Stomach (tissue), 9 donors: Measurements from ENCODE around the gene MYO9A. TPM values are rescaled to one million over a fixed set of nuclear protein-coding genes. Genes with fewer than 3 reads are reported as not detected.

Experiments
- DNase-seq, 2 donors: peaks; one replicate each; pipeline versions ENCODE4 v3.0.0 to v3.0.0-alpha.2; 2013 to 2019
- H3K27ac ChIP-seq, 5 donors: fragments of 200-600 bp in 4 of 5; sonication (generic) in 4 of 5; one replicate each; pipeline ENCODE4 v1.5.1; 2013 to 2019; ENCODE audit warnings: mild to moderate bottlenecking in 1 of 5, moderate library complexity in 1 of 5
- H3K27me3 ChIP-seq, 3 donors: fragments of 200-600 bp; sonication (generic); one replicate each; pipeline ENCODE4 v1.5.1; 2017 to 2019; ENCODE audit warnings: mixed run types in 1 of 3
- H3K36me3 ChIP-seq, 4 donors: fragments of 200-600 bp; sonication (generic); 1 replicate in 3 of 4; 2 replicates in 1 of 4; pipeline ENCODE4 v1.5.1; 2016 to 2019
- H3K4me1 ChIP-seq, 4 donors: fragments of 200-600 bp; sonication (generic); one replicate each; pipeline ENCODE4 v1.5.1; 2016 to 2019
- H3K4me3 ChIP-seq, 4 donors: fragments of 200-600 bp; sonication (generic) in 3 of 4; one replicate each; pipeline ENCODE4 v1.5.1; 2016 to 2019; ENCODE audit warnings: mild to moderate bottlenecking in 1 of 4
- H3K9me3 ChIP-seq, 4 donors: fragments of 200-600 bp; sonication (generic); one replicate each; pipeline ENCODE4 v1.5.1; 2016 to 2019
- CTCF ChIP-seq, 7 experiments: fragments of 450-650 bp in 4 of 7; fragments of 200-600 bp in 3 of 7; sonication (generic) in 3 of 7; IDR thresholded peaks; one replicate each; pipeline ENCODE4 v1.5.1; 2016 to 2019; ENCODE audit warnings: antibody characterized with exemption in 7 of 7, control low read depth in 2 of 7, mild to moderate bottlenecking in 1 of 7
- EP300 ChIP-seq: sonication (generic); formaldehyde crosslinking; IDR thresholded peaks from one replicate; pipeline ENCODE4 v1.6.1; 2017; ENCODE audit warnings: antibody characterized with exemption
- POLR2A ChIP-seq, 4 donors: fragments of 450-650 bp; IDR thresholded peaks; one replicate each; pipeline ENCODE4 v1.6.1; 2016; ENCODE audit warnings: antibody characterized with exemption in 4 of 4, control low read depth in 2 of 4, mild to moderate bottlenecking in 1 of 4, moderate library complexity in 1 of 4
- POLR2AphosphoS5 ChIP-seq, 3 donors: sonication (generic); formaldehyde crosslinking; IDR thresholded peaks; one replicate each; pipeline ENCODE4 v1.6.1; 2016; ENCODE audit warnings: antibody characterized with exemption in 3 of 3
- WGBS, 5 donors: extraction: QIAGEN DNeasy Blood & Tissue Kit in 3 of 5; methylation state at CpG; one replicate each; pipeline versions ENCODE4 v1.1.5 to v1.1.7; 2013 to 2018; 5-methylcytosine and 5-hydroxymethylcytosine counted together
- intact Hi-C: fragments of 100-400 bp; cut with DNase I; formaldehyde crosslinking; loops from one replicate; pipeline ENCODE4 v1.15.1; 2023; ENCODE audit warnings: low total_unique reads
- polyA plus RNA-seq, 3 donors: library from polyadenylated mRNA; stranded (reverse); fragments of 200-250 nt; gene quantifications; one replicate each; pipeline ENCODE4 v1.2.3, GENCODE V29; 2013
- total RNA-seq, 5 donors: library from RNA; depleted of rRNA; stranded (reverse); fragments of >200 nt; gene quantifications; one replicate each; pipeline versions ENCODE4 v1.1.0 to v1.2.3, GENCODE V29; 2014 to 2016
- donor health status: healthy with polysubstance abuse.
- donor health status: Bipolar disorder and iron deficiency.
- donor health status: healthy.

The MYO9A gene
- total and polyA plus RNA-seq, 8 donors = 2.2 to 120 (median 39.0) TPM

GRCh38 chr15:71809346-71809745 lies 308.6 kb downstream of the MYO9A start:
- H3K9me3 ChIP-seq = no peaks in the 10 kb centered on the region
- H3K4me1 ChIP-seq = no peaks in the 10 kb centered on the region
- DNase-seq = no peak
- H3K27ac ChIP-seq = no peak overlapping the region
- WGBS, 5 donors = 67 to 83% (median 78%) methylated on average over 6 to 8 of the region's 8 CpGs
- intact Hi-C loops = loop anchor here (10.0 kb wide), 1 partner anchor 65 kb away; no protein-coding TSS in a partner anchor
- TF ChIP-seq POLR2AphosphoS5 (IDR thresholded peaks at IDR 0.05) (no peak), EP300 (no peak), POLR2A (IDR thresholded peaks at IDR 0.05) (no peak), CTCF (IDR thresholded peaks at IDR 0.05) (no peak)
- H3K36me3 ChIP-seq = no peaks in the 10 kb centered on the region
- H3K27me3 ChIP-seq = no peaks in the 10 kb centered on the region
- no peak overlapping the region for H3K4me3 ChIP-seq

- no peak for DNase-seq
- intact Hi-C loops = loop anchor here (10.0 kb wide), 1 partner anchor 64 kb away; no protein-coding TSS in a partner anchor
- H3K36me3 ChIP-seq = no peaks in the 10 kb centered on the region
Measured at GRCh38 chr15:71808311-71809020, 309.5 kb downstream of the MYO9A start.

GRCh38 chr15:71807691-71808091 lies 310.3 kb downstream of the MYO9A start:
- intact Hi-C loops = loop anchor here (10.0 kb wide), 1 partner anchor 63 kb away; no protein-coding TSS in a partner anchor
- Histone ChIP-seq H3K36me3 (no peaks in the 10 kb centered on the region), H3K27ac (no peak overlapping the region), H3K4me3 (no peak overlapping the region), H3K9me3 (no peaks in the 10 kb centered on the region), H3K27me3 (no peaks in the 10 kb centered on the region), H3K4me1 (no peaks in the 10 kb centered on the region)
- no peak for DNase-seq
- TF ChIP-seq CTCF (IDR thresholded peaks at IDR 0.05) (no peak), POLR2AphosphoS5 (IDR thresholded peaks at IDR 0.05) (no peak), EP300 (no peak), POLR2A (IDR thresholded peaks at IDR 0.05) (no peak)
- WGBS, 5 donors = 60 to 71% (median 67%) methylated on average over 4 of the region's 4 CpGs

More at GRCh38 chr15:71808311-71809020, 309.5 kb downstream of the MYO9A start:
- H3K9me3 ChIP-seq = no peaks in the 10 kb centered on the region
- TF ChIP-seq CTCF (IDR thresholded peaks at IDR 0.05) (no peak), POLR2AphosphoS5 (IDR thresholded peaks at IDR 0.05) (no peak), EP300 (no peak), POLR2A (IDR thresholded peaks at IDR 0.05) (no peak)
- H3K4me3 ChIP-seq = no peak overlapping the region
- H3K27ac ChIP-seq = no peak overlapping the region
- WGBS, 5 donors = 80 to 88% (median 84%) methylated on average over 17 to 18 of the region's 18 CpGs
- no peaks in the 10 kb centered on the region for H3K27me3 ChIP-seq
- no peaks in the 10 kb centered on the region for H3K4me1 ChIP-seq

- H3K27me3 ChIP-seq = no peaks in the 10 kb centered on the region
- H3K4me1 ChIP-seq = no peaks in the 10 kb centered on the region
- no peak for DNase-seq
- TF ChIP-seq CTCF (IDR thresholded peaks at IDR 0.05) (no peak), EP300 (no peak), POLR2AphosphoS5 (IDR thresholded peaks at IDR 0.05) (no peak), POLR2A (IDR thresholded peaks at IDR 0.05) (no peak)
- no peaks in the 10 kb centered on the region for H3K36me3 ChIP-seq
- WGBS, 5 donors = 81 to 90% (median 86%) methylated on average over 12 to 15 of the region's 15 CpGs
- intact Hi-C loops = loop anchor here (10.0 kb wide), 1 partner anchor 62 kb away; no protein-coding TSS in a partner anchor
- no peak overlapping the region for H3K27ac ChIP-seq
- H3K9me3 ChIP-seq = no peaks in the 10 kb centered on the region
- no peak overlapping the region for H3K4me3 ChIP-seq
Measured at GRCh38 chr15:71807125-71807629, 310.8 kb downstream of the MYO9A start.
